Measurements from ENCODE around the gene GTF2IRD1. TPM values are rescaled to one million over a fixed set of nuclear protein-coding genes. Genes with fewer than 3 reads are reported as not detected.

Gene GTF2IRD1
- total and polyA plus RNA-seq, 9 of the 15 experiments (the other 6 are each of a cell fraction or from before 2014, with no cell fraction given): 9.1 to 30.2 (median 14.0) TPM

- TF ChIP-seq MEIS2 (IDR thresholded peaks at IDR 0.05; ENCODE audit: partially characterized antibody) (peak; percentile 25), EGR1 (conservative IDR thresholded peaks at IDR 0.05) (no peak), HDAC8 (tag; IDR thresholded peaks at IDR 0.05) (peak; percentile 92), GTF2E2 (tag; IDR thresholded peaks at IDR 0.05) (0 out of 2 replicates have a peak, but pooled peaks have one; percentile 34), NR2C1 (IDR thresholded peaks at IDR 0.05) (peak; percentile 28; the same call in 1 of the 2 replicates), NR2C1 (tag; IDR thresholded peaks at IDR 0.05) (peak; percentile 84), ZNF175 (CRISPR knock-in tag; IDR thresholded peaks at IDR 0.05; ENCODE audit: low read depth) (peak; percentile 91), ZKSCAN3 (CRISPR knock-in tag; IDR thresholded peaks at IDR 0.05) (no peak), ZBTB7A (IDR thresholded peaks at IDR 0.05; ENCODE audit: borderline replicate concordance, control insufficient read depth, low read depth, low read length) (no peak), ZNF583 (CRISPR knock-in tag; IDR thresholded peaks at IDR 0.05) (peak; percentile 71; the same call in 1 of the 2 replicates), ZNF592 (IDR thresholded peaks at IDR 0.05) (peak; percentile 98), ZNF589 (CRISPR knock-in tag; IDR thresholded peaks at IDR 0.05; ENCODE audit: low read depth) (peak; percentile 59; the same call in 1 of the 2 replicates), DDX20 (tag; IDR thresholded peaks at IDR 0.05; ENCODE audit: low read depth) (peak; percentile 85), TEAD2 (tag; IDR thresholded peaks at IDR 0.05) (0 out of 2 replicates have a peak, but pooled peaks have one; percentile 19), ZNF239 (CRISPR knock-in tag; IDR thresholded peaks at IDR 0.05) (peak; percentile 45; the same call in 1 of the 2 replicates), CHD4 (IDR thresholded peaks at IDR 0.05; ENCODE audit: insufficient read depth, insufficient replicate concordance, low read depth, low read length, poor library complexity, severe bottlenecking) (peak; percentile 12), HMBOX1 (IDR thresholded peaks at IDR 0.05) (no peak; the same call in 1 of the 2 replicates), ZNF316 (IDR thresholded peaks at IDR 0.05) (no peak), ZBTB8A (IDR thresholded peaks at IDR 0.05; ENCODE audit: partially characterized antibody) (no peak), PBX2 (CRISPR knock-in tag; IDR thresholded peaks at IDR 0.05; ENCODE audit: low read depth) (no peak), PBX2 (tag; conservative IDR thresholded peaks at IDR 0.05; ENCODE audit: low read depth) (0 out of 2 replicates have a peak, but pooled peaks have one; percentile 24), HNRNPL (IDR thresholded peaks at IDR 0.05; ENCODE audit: low read depth, low read length) (no peak)
These were observed 871 bp upstream of the GTF2IRD1 start (continued) for GRCh38 chr7:74452748-74453321.
